AG20443 (cell line): ENCODE data around the gene PLA2G4F.

ENCODE experiments used
- DNase-seq: peaks from one replicate; pipeline ENCODE4 v3.0.0; 2012; ENCODE audit warnings: low spot score, mixed read lengths

PLA2G4F gene

DNA sequence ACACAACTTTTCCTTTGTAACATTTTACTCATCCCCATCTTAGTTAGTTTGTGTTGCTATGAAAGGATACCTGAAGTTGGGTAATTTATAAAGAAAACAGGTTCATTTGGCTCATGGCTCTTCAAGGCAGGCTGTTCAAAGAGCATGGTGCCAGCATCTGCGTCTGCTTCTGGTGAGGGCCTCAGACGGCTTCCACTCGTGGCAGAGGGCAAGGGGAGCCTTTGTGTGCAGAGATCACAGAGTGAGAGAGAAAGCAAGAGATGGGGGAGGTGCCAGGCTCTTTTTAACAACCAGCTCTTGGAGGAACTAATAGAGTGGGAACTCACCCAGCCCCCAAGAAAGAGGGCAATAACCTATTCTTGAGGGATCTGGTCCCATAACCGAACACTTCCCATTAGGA is 23.1 kb downstream of the PLA2G4F start:
- no peak for DNase-seq

DNA sequence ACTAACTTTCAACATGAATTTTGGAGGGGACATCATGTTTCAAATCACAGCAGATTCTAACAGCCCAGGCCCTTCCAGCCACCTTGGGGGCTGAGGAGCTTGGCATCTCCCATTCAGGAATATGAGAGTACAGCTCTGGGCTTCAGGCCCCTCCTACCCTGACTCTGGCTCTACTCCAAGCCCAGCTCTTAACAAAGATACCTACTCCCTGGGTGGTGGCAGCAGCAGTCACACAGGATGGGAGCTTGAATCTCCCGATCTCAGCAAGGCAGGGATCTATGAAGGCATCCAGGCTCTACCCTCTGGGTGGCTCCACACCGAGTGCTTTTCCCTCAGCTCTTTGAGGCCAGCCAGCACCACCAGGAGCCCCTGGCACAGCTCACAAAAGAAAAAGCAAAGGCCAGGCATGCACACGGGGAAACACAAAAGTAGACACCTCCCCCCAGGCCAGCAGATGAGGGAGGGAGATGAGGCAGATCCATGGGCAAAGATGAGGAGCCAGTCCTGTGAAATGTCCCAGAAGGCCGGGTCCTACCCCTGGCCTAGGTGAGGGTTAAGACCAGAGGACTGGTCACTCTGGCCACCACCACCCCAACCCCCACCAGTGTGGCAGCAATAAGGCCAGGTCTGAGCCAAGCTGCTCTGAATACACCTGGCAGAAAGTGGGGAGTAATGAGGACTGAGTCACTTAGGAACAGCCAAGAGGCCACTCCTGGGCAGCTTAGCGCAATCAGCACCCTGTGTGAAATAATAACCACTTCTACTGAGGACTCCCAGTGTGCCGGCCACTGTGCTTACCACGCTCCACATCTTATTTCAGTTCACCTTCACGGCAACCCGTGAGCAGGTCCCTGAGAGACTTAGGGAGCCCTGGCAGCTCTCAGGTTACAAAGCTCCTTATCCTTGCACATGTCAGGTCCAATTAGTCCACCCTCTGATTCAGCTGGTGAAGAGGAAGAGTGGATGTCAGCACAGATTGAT is 24.3 kb downstream of the PLA2G4F start:
- no peak for DNase-seq

DNA sequence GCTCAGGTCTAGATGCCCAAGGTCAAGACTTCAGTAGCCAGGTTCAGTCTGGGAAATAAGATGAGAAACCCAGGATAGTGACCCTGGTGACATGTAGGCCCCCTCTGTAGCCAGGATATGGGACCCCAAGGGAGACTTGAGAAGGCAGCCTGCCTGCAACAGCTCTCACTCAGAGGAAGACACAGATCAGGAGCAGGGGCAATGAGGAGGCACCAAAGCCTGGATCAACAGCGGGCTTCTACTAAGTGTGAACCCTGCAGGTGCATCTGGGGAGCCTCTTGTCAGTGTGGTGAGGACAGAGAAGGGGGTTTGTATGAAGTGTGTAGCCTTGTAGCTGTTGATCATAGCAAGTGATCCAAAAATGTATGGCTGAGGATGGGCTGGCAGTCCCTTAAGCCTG is 25.4 kb downstream of the PLA2G4F start:
- no peak for DNase-seq

DNA sequence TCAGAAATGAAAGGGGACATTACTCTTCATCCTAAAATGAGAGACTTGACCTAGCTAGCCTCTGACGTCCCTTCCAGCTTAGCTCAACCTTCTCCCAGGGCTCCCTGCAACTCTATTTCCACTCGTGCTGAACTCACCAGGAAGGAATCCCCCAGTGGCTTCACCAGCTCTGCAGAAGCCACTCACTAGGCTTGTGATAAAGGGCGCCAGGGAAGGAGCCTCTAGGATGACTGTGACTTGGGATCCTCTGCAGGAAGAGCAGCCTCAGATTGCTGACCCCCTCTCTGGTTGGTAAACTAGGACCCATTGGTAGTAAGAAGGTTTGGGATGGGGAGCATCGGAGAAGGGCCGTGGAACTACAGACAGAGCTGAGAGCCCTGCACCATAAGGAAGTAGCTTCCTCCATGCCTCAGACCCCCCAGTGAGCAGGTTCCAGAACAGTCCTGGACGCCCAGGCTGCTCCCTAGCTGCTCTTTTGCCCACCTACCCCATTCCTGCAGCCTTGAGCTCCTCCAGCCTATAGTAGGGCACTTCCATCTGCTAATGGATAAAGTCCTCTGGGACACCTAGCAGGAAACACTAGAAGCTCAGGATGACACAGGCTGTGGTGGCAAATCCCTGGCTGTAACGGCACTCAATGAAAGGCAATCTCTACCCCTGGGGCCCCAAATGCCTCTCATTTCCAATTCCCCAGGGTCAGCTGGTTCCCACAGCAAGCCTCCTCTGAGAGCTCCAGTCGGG is 26.0 kb downstream of the PLA2G4F start:
- no peak for DNase-seq

DNA sequence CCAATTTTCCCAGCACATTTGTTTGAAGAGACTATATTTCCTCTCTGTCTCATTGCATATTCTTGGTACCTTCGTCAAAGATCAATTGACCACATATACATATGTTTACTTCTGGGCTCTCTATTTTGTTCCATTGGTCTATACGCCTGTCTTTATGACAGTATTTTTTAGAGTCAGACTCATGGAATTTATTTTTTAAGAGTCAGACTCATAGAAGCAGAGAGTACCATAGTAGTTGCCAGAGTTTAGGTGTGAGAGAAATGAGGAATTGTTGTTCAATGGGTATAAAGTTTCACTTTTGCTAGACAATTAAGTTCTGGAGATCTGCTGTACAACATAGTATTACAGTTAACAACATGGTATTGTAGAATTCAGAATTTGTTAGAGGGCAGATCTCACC is 27.1 kb downstream of the PLA2G4F start:
- DNase-seq, result no peak

DNA sequence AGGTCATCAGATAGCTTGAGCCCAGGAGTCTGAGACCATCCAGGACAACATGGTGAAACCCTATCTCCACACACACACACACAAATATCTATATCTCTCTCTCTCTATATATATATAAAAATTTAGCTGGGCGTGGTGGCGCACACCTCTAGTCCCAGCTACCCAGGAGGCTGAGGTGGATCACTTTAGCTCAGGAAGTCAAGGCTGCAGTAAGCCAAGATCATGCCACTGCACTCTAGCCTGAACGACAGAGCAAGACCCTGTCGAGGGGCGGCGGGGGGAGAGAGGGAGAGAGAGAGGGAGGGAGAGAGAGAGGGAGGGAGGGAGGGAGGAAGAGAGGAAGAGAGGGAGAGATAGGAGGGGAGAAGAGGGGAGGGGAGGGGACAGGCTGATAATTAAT is 28.0 kb downstream of the PLA2G4F start:
- DNase-seq, result no peak

DNA sequence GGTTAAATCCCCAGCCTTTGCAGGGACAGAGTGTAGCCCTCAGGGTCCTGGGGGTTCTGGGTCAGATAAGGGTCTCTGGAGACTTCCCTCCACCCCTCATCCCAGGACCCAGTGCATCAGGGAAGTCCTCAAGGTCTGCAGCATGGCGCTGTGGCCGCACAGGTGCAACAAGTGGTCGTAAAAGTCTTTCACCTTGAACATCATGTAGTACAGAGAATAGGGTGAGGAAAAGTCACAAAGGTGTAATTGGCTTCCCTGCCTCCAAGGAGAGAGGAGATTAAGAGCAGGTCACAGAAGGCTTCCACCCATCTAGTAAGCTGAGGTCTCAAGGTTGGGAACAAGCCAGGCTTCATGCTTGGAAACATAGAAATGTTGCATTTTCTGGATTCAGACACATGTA is 32.9 kb downstream of the PLA2G4F start:
- DNase-seq, result no peak

DNA sequence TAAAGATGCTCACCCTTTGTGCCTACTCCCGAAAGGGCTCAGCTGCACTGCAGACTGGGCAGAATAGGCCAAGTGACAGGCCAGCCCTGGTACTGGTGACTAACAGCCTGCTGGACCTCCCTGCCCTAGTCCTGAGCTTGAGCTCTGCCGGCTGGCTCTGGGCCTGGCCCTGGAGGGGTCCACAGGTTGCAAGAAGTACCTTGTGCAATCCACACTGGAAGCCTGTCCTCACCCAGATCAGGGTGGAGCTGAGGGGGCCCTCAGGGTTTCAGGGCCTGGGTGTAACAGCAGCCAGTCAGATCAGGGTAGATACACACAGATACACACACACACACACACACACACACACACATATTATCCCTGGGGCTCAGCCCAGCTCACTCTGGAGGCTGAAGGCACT is 34.8 kb downstream of the PLA2G4F start:
- no peak for DNase-seq

DNA sequence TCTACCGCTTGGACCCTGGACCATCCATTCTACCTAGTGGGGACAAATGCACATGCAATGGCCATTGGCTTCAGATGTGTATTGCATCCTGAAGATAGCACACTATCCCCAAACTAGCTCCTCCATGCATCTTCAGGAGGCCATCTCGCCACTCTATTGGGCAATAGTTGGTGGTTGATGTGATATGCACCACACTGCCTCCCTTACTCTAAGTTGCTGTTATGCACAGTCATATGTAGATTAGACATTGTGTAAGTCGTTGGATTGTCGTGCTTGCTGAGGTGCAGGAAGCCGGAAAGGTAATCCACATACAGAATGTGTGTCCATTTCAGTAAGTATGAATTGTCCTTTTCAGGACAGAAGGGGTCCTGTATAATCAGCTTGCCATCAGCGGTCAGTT is 35.4 kb downstream of the PLA2G4F start:
- no peak for DNase-seq

DNA sequence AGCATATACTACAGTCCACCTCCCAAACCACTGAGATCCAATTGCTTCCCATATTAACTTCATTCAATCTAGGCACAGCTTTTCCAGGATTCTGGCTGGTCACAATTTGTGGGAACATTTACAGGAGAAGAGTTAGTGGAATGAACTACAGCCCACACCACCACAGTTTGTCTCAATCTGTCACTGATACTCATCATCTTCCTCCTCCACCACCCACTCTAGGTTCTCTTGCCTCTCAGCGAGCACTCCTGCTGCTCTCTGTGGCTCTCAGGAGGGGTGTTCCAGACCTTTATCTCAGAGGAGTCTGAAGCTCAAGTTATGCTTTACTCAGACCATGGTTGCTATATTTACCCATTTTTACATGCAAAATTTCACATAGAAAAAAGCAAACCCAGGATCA is 36.2 kb downstream of the PLA2G4F start:
- DNase-seq, result no peak

DNA sequence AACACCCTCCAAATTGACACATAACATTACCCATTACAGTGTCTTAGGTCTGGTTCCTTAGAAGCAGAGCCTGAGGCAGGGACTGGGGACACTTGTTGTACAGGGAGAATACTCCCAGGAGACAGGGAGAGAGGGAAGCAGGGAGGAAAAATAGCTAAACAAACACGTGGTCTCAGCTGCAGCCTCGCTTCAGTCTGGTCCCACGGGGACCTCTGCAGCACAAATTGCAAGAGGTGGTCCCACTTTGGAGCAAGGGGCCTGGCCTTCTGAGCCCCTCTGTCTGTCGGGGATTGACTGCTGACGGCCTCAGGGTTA is 37.0 kb downstream of the PLA2G4F start:
- no peak for DNase-seq

DNA sequence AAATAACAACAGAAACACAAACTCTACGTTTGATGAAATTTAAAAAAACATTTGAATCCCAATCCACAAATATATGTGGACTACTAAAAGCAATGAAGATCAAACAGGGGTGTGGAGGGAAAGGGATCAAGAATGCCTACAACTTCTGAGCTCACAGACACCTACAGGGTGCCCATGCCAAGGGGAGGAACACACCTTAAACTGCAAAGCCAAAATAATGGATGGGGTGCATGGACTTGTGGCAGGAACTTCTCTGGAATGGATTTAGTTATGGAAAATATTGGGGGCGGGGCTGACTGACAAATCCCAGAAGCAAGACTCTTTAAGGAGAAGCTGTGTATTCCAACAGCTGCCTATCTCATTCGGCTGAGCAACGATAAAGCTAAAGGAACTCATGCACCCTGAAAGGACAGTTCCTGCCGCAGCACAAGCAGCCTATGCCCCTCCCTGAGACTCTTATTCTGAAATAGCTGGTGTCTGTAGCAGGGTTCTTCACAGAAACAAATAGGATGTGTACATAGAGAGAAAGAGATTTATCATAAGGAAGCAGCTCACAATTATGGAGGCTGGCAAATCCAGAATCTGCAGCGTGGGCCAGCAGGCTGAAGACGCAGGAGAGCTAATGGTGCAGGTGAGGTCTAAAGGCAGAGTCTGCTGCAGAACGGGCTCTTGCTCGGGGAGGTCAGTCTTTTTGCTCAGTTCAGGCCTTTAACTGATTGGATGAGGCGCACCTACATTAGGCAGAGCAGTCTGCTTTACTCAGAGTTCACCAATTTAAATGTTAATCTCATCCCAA is 37.6 kb downstream of the PLA2G4F start:
- no peak for DNase-seq

DNA sequence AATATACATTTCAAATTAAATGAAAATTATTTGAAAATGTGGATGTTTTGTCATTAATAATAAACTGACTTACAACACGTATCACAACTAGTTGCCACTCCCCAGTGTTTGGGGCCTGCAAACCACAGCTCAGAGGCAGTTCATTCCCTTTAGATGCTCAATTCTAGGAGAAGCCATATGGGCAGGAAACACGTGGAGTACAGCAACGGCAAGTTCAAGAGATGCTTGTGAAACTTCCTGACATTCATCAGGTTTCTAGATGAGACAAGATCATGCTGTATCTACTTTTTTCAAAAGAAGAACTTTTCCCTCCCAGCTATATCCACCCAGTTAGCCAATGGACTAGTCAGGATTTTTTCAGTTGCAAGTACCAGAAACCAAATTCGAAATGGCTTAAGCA is 44.5 kb downstream of the PLA2G4F start:
- DNase-seq, result no peak

DNA sequence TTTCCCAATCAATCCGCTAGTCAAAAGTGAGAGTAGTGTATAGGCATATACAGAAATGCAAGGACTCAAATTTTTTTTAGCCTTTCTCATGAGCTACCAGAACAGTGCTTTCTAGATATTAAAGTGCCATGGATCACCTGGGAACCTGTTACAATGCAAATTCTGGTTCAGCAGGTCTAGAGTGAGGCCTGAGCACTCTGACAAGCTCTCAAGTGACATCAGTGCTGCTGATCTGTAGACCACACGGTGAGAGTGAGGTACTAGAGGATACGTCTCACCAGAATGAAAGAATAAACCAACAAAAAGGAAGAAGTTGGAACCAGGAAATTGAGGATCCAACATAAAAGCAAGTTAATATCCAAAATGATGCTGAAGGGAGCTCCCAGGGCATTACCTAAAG is 46.1 kb downstream of the PLA2G4F start:
- DNase-seq, result no peak

DNA sequence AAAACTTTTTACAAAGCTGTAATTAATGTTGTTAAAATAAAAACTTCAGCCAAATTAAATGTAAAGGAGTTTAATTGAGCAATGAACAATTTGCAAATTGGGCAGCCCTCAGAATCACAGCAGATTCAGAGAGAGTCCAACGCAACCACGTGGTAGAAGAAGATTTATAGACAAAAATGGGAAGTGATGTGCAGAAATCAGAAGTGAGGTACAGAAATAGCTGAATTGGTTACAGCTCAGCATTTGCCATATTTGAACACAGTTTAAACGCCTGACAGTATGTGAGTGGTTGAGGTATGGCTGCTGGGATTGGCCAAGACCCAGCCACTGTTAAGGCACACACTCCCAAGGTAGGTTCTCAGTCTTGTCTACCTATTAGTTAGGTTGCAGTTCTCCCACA is 47.6 kb downstream of the PLA2G4F start:
- DNase-seq, result no peak

DNA sequence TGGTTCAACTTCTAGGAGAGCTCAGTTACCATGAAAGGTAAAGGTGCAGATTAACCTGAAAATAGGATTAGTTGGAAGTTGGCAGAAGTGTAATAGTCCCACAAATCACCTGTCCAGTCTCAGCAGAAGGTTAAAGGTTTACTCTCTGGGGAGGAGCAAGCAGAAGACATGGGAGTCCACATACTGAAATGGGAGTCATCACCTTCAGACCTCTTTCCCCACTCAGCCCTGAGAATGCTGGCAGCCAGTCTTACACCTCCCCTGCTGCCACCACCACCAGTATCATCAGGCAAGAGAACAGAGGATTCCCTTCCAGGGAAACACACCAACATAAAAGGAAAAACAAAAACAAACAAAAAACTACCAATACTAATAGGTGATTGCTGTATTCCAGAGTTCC is 48.2 kb downstream of the PLA2G4F start:
- no peak for DNase-seq

DNA sequence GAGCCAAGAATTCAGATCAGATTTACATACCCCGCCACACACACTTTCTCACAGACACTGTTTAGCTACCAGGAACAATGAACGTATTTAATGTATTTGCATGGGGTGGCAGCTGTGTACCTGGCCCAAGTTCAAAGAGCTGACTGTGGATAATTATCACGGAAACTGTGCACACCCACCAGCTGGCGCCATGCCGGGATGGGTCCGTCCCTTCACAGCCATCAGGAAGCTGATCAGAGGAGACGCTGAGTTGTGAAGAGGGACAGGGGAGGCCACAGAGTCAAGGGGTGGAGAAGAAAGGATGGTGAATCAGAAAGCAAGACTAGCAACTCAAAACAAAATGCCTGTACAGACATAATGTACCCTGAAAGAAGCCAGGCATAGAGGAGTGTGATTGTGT is 49.0 kb downstream of the PLA2G4F start:
- peak; percentile 9 for DNase-seq

DNA sequence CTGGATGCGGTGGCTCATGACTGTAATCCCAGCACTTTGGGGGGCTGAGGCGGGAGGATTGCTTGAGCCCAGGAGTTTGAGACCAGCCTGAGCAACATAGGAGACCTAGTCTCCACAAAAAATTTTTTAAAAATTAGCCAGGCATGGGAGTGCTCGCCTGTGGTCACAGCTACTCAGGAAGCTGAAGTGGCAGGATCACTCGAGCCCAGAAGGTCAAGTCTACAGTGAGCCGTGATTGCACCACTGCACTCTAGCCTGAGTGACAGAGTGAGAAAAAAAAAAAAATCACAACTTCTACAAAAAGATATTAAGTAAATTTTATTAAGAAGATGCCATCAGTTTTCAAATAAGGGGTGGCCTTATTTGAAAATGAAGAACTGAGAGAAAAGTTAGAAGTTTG is 50.1 kb downstream of the PLA2G4F start:
- no peak for DNase-seq

DNA sequence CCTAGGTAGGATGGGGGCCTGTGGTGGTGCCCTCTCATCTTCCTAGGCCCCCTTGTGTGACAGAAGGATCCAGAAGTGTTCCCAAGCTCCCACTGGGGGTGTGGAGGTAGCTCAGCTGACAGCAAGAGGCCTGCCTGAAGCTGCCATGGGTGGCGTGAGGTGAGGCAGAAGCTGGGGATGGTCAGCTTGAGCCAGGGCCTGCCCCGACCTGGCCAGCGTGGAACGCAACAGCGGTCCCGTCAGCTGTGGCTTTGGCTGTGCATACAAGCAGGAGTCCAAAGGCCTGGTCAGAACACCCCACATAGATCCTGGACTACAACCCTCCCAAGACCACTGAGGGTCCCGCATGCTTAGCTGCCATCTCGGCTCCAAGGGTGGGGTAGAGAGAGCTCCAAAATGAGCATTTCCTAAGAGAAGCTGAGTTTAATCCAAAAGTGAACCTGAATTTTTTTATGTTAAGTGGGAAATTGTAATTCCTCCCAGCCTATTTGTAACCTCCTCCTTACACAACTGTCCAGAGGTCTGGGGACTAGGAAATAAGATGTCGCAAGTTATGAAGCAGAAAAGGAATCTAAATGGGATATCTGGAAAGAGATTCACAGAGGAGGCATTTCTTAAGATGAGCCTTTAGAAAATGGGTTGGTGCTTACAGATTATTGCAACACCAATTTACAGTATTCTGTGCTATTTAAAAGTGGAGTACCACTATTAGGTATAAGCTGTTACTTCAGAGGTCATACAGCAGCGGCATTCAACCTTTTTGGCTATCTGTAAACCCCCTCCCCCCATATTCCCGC is 52.1 kb downstream of the PLA2G4F start:
- DNase-seq, result peak; percentile 43

DNA sequence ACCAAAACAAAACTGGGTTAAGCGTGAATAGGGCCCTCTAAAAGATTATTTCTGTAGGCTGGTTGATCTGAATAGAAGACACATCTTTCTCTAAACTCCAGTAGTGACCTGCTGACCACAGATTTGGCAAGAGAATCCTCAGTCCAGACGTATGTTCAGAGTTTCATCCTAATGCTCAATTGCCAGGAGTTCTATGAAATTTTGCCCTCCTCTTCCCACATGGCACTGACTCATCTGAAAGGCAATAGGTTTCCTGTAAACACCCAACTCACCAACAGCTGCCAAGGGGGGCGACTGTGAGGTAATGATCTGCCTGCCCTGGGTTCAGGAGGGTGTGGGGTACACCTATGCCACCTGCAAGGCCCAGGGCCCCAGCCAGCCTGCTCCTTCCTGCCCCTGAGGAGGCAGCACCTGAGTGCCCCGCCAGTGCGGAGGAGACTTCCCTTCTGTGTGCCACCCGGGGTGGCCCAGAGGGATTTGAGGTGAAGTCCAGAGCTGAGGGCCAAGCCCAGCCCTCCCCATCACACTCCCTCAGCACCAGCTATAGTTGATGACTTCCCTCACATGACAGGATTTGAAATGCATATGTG is 53.7 kb downstream of the PLA2G4F start:
- peak; percentile 22 for DNase-seq

DNA sequence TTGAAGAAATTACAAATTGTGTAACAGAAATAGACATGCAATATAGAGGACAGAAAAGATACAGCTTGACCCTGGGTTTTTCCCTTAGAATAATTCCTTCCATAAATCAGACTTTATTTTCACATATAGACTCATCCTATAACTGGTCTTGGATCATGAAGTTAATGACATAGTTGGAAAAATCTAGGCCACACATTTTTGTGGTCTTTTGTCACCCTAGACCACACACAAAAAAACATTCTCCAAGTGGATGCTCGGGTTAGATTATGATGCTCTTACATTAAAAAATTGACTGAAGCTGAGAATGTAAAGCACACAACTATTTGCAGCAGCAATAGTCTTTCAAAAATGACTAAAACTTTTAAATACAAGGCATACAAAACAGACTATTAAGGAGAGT is 54.6 kb downstream of the PLA2G4F start:
- peak; percentile 7 for DNase-seq
